VCaP (cell line): Measurements from ENCODE around the gene TTF2.

Experiments
- H3K27ac ChIP-seq: fragments of 450-650 bp; 2 replicates; pipeline ENCODE4 v1.5.1; 2017
- TF ChIP-seq, protein P1 (sequence below): fragments of 450-650 bp; conservative IDR thresholded peaks from 2 replicates; pipeline ENCODE4 v1.5.1; 2017; ENCODE audit warnings: mild to moderate bottlenecking, moderate library complexity

Gene TTF2

DNA sequence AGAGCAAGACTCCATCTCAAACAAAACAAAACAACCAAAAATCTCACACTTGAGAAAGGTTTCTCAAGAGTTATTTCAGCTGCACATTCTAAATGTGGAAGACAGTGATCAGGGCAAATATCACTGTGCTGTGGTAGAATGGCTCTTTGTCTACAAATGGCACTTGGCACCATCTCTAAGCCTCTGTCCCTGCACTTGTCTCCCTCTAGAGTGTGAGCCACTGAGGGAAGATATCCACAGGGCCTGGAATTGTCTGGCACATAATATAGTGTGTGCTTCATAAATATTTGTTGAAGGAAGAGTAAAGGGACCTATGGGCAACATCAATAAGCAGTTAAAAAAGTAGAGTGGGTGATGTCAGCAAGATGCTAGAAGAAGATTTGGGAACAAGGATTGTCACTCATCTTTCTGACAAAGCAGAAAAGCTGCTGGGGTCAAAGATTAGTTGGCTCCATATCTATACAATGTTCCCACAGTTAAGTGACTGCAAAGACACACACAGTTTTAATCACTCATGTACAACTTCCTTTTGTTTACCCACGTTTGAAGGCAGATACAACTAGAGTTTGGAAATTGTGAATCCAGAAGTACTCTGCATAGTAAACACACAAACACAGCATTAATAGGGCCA is 39.5 kb upstream of the TTF2 start:
- H3K27ac ChIP-seq, result no peak overlapping the region; the same call in 1 of the 2 replicates
- TF ChIP-seq, protein P1, sequence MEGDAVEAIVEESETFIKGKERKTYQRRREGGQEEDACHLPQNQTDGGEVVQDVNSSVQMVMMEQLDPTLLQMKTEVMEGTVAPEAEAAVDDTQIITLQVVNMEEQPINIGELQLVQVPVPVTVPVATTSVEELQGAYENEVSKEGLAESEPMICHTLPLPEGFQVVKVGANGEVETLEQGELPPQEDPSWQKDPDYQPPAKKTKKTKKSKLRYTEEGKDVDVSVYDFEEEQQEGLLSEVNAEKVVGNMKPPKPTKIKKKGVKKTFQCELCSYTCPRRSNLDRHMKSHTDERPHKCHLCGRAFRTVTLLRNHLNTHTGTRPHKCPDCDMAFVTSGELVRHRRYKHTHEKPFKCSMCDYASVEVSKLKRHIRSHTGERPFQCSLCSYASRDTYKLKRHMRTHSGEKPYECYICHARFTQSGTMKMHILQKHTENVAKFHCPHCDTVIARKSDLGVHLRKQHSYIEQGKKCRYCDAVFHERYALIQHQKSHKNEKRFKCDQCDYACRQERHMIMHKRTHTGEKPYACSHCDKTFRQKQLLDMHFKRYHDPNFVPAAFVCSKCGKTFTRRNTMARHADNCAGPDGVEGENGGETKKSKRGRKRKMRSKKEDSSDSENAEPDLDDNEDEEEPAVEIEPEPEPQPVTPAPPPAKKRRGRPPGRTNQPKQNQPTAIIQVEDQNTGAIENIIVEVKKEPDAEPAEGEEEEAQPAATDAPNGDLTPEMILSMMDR, result no peak

DNA sequence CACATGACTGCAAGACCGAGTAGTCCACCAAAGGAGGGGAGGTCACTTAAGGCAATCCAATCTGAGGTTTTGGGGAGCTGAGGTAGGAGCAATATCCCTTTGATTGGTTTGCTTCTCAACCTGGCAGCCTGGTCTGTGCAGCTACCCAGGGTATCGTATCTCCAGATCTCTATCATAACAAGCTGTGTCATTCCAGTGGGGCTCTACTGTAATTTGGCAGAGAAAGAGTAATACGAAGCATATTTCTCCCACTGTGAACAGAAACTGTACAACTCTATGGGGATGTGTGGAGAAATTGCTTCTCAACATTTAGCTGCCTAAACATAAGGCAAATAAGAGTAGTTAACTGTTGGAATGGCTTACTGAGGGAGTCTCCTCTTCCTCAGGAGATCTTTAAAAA is 38.0 kb upstream of the TTF2 start:
- TF ChIP-seq, protein P1, result no peak
- H3K27ac ChIP-seq, result no peak overlapping the region

DNA sequence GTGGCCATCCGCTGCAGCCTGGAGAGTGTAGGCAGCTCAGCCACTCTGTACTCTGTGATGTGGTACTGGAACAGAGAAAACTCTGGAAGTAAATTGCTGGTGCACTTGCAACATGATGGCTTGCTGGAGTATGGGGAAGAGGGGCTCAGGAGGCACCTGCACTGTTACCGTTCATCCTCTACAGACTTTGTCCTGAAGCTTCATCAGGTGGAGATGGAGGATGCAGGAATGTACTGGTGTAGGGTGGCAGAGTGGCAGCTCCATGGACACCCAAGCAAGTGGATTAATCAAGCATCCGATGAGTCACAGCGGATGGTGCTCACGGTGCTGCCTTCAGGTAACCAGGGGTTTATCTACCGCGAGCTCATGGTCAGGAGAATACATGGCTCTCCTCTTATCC is 34.6 kb upstream of the TTF2 start:
- TF ChIP-seq, protein P1, result no peak
- peak overlapping the region; percentile 57 for H3K27ac ChIP-seq

DNA sequence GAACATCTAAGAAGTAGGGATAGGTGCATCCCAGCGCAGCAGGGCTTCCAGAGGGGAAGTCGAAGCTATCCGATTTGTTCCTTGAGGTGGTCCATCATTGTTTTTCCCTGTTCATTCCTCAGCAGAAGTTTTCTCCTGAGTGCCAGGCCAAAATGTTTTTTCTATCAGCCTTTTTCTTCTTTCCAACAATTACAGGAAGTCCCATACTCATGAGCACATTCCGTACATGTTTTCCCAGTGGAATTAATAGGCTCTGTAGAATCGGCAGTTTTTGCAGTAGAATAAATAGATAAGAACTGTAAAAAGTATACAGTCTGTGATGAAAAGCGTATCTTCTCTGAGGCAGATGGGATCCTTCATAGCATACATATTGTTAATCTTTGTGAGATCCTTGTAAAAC is 33.8 kb upstream of the TTF2 start:
- peak overlapping the region; percentile 57 for H3K27ac ChIP-seq
- TF ChIP-seq, protein P1, result no peak

DNA sequence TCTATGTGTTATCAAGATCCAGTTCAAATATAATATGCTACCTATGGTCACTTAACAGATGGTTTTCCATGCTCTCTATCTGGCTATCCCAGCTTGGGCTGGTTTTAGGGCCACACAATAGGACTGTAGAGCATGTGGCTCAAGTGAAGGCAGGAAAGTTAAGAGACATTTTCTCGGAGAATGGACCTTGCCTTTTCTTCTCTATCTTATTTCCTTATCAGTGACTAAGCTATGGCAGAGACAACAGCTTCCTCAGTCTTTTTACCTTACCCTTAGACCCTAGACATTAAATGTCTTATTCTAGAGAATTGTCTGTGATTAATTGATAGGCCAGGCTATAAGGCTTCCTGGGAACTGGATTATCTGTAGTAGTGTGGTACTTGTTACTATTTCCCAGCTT is 30.4 kb upstream of the TTF2 start:
- TF ChIP-seq, protein P1, result no peak
- no peak overlapping the region for H3K27ac ChIP-seq

DNA sequence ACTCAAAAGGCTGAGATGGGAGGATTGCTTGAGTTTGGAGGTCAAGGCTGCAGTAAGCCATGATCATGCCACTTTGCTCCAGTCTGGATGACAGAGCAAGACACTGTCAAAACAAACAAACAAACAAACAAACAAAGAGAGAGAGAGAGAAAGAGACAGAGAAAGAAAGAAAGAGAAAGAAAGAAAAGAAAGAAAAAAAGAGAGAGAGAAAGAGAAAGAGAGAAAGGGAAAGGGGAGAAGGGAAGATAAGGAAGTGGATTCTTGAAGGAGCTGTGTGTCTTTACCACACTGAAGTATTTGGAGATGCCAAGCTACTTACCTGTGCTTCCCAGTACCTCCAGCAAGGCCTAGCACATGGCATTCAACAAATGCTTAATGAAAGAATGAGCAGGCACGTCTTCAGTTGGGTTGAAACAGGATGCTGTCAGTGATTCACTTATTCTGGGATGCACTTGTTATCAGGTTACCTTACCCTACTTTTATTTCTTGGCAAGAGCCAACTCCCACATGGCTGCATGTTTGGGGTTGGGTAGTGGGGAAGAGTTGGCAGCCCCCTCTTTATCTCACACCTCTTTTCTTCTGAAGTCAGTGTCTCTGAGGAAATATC is 29.8 kb upstream of the TTF2 start:
- TF ChIP-seq, protein P1, result no peak
- no peak overlapping the region for H3K27ac ChIP-seq

DNA sequence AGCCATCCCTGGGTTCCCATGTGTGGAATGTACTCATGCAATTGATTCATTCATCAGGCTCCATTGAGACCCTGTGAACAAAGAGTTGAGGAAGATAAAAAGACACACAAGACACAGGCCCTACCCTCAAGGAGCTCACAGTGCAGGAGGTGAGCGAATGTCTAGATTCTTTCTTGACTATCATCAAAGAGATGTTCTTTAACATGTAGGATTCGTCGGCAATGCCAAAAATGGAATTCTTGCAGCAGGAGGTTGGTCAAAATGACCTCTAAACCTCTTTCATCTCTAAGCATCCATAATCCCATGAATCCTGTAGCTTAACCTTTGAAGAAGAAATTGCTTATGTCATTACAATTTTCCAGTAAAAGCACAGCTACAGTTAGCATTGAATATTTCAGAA is 27.9 kb upstream of the TTF2 start:
- H3K27ac ChIP-seq, result no peak overlapping the region
- TF ChIP-seq, protein P1, result no peak
